PC-3 (cell line): ENCODE data around the gene EMILIN3. TPM values are rescaled to one million over a fixed set of nuclear protein-coding genes. Genes with fewer than 3 reads are reported as not detected.
A peak's percentile ranks its signal among the peaks of the same experiment; 100 is the strongest.

Experiments used
- ATAC-seq: fragments of 200-7000 bp; cut with Tn5 transposase; 2 replicates; pipeline ENCODE4 v1.9.1; 2020; ENCODE audit warnings: mild to moderate bottlenecking, moderate library complexity
- BruUV-seq: library from RNA; stranded (reverse); fragments of 400-500 nt; replicated peaks from 2 replicates; lab custom pipeline; 2021; lab: Mats Ljungman, UMichigan
- CTCF ChIA-PET: fragments of 300-600 bp; sonication (Branson Sonifier 250); formaldehyde crosslinking; loops from one replicate; lab custom pipeline; 2022; ENCODE audit warnings: antibody characterized with exemption; lab: Charles Lee
- POLR2A ChIA-PET: fragments of 300-600 bp; sonication (Branson Sonifier 250); formaldehyde crosslinking; loops from one replicate; lab custom pipeline; 2022; ENCODE audit warnings: antibody characterized with exemption; ENCODE audit not compliant: unreplicated experiment; lab: Charles Lee
- DNase-seq: peaks from one replicate; pipeline ENCODE4 v3.0.0-alpha.2; 2015
- H2AFZ ChIP-seq: fragments of 300-600 bp; sonication (generic); 2 replicates; pipeline ENCODE4 v1.6.0; 2016; ENCODE audit warnings: antibody characterized with exemption, low read length
- H3F3A ChIP-seq: fragments of 300-600 bp; sonication (generic); one replicate; pipeline ENCODE4 v1.6.0; 2017; ENCODE audit warnings: antibody characterized with exemption, low read length, control low read depth, mild to moderate bottlenecking; ENCODE audit not compliant: unreplicated experiment
- H3K27ac ChIP-seq: fragments of 300-600 bp; sonication (generic); 2 replicates; pipeline ENCODE4 v1.5.1; 2016; ENCODE audit warnings: mild to moderate bottlenecking, low read length
- H3K27me3 ChIP-seq: fragments of 300-600 bp; sonication (generic); 2 replicates; pipeline ENCODE4 v1.6.1; 2016; ENCODE audit warnings: low read length, mixed read lengths
- H3K36me3 ChIP-seq: fragments of 300-600 bp; sonication (generic); 2 replicates; pipeline ENCODE4 v1.6.1; 2016; ENCODE audit warnings: low read depth, mixed run types, low read length, mixed read lengths
- H3K4me1 ChIP-seq: fragments of 300-600 bp; sonication (generic); 2 replicates; pipeline ENCODE4 v1.5.1; 2016; ENCODE audit warnings: low read length; ENCODE audit not compliant: insufficient read depth
- H3K4me2 ChIP-seq: fragments of 300-600 bp; sonication (generic); 2 replicates; pipeline ENCODE4 v1.6.0; 2016; ENCODE audit warnings: low read length
- H3K4me3 ChIP-seq: fragments of 300-600 bp; sonication (generic); 2 replicates; pipeline ENCODE4 v1.5.1; 2016; ENCODE audit warnings: mild to moderate bottlenecking, low read length, mixed read lengths
- H3K79me2 ChIP-seq: fragments of 300-600 bp; sonication (generic); 2 replicates; pipeline ENCODE4 v1.6.1; 2017; ENCODE audit warnings: low read length, mixed read lengths
- H3K9ac ChIP-seq: fragments of 300-600 bp; sonication (generic); 2 replicates; pipeline ENCODE4 v1.6.0; 2016; ENCODE audit warnings: mild to moderate bottlenecking, low read length
- H3K9me2 ChIP-seq: fragments of 300-600 bp; sonication (generic); replicated peaks from 2 replicates; pipeline ENCODE4 v1.6.1; 2016; ENCODE audit warnings: mixed run types, low read length, mixed read lengths
- H3K9me3 ChIP-seq: fragments of 300-600 bp; sonication (generic); 2 replicates; pipeline ENCODE4 v1.6.1; 2016; ENCODE audit warnings: low read length, mixed read lengths
- H4K20me1 ChIP-seq: fragments of 300-600 bp; sonication (generic); 2 replicates; pipeline ENCODE4 v1.6.1; 2016; ENCODE audit warnings: low read length, mixed read lengths
- CTCF ChIP-seq: fragments of 300-600 bp; sonication (generic); conservative IDR thresholded peaks from 2 replicates; pipeline ENCODE4 v1.5.1; 2017; ENCODE audit warnings: antibody characterized with exemption, low read depth, mild to moderate bottlenecking, low read length
- EZH2 ChIP-seq: fragments of 300-600 bp; sonication (generic); IDR thresholded peaks from one replicate; pipeline ENCODE4 v1.6.1; 2017; ENCODE audit warnings: antibody characterized with exemption, mild to moderate bottlenecking, low read length; ENCODE audit not compliant: unreplicated experiment
- EZH2phosphoT487 ChIP-seq: fragments of 300-600 bp; sonication (generic); IDR thresholded peaks from 2 replicates; pipeline ENCODE4 v1.6.1; 2018; ENCODE audit warnings: mild to moderate bottlenecking, antibody characterized with exemption, low read length, borderline replicate concordance
- intact Hi-C: fragments of 100-400 bp; cut with micrococcal nuclease; formaldehyde crosslinking; loops from 2 replicates; pipeline ENCODE4 v1.9.0; 2023
- total RNA-seq: library from RNA; depleted of rRNA; stranded (reverse); fragments of >200 nt; gene quantifications from 2 replicates; pipeline ENCODE4 v1.2.3, GENCODE V29; 2014

EMILIN3 gene
- total RNA-seq, 1 experiment from 2014 or later, result not detected

- no peaks in the 10 kb centered on the region for H3F3A ChIP-seq
- H3K27me3 ChIP-seq, result peaks cover 35% of the 10 kb centered on the region
- intact Hi-C loops, result no loop called here
- POLR2A ChIA-PET, result no interaction called here
- DNase-seq, result no peak
- no TSS peak for BruUV-seq
- TF ChIP-seq EZH2, result no peak
- no peak for TF ChIP-seq EZH2phosphoT487
- no peak for TF ChIP-seq CTCF
- CTCF ChIA-PET, result no interaction called here
- no peak overlapping the region for H2AFZ ChIP-seq
- no peaks in the 10 kb centered on the region for H3K9me2 ChIP-seq
- no peaks in the 10 kb centered on the region for H3K36me3 ChIP-seq
- H4K20me1 ChIP-seq, result no peaks in the 10 kb centered on the region
- no peak overlapping the region for H3K27ac ChIP-seq
- H3K4me3 ChIP-seq, result no peak overlapping the region
- no peaks in the 10 kb centered on the region for H3K79me2 ChIP-seq
- no peaks in the 10 kb centered on the region for H3K9me3 ChIP-seq
- H3K9ac ChIP-seq, result no peak overlapping the region
- H3K4me2 ChIP-seq, result no peak overlapping the region
- ATAC-seq, result peak; percentile 22
- H3K4me1 ChIP-seq, result no peaks in the 10 kb centered on the region
Measured at GRCh38 chr20:41364236-41364855, 2.3 kb downstream of the EMILIN3 start.

- Histone ChIP-seq H3K9me3 (no peaks in the 10 kb centered on the region), H4K20me1 (no peaks in the 10 kb centered on the region), H3K4me2 (no peak overlapping the region), H3K9ac (no peak overlapping the region), H3K79me2 (no peaks in the 10 kb centered on the region), H3K4me3 (no peak overlapping the region), H3F3A (no peaks in the 10 kb centered on the region), H3K27me3 (peaks cover 35% of the 10 kb centered on the region), H3K4me1 (no peaks in the 10 kb centered on the region), H3K9me2 (no peaks in the 10 kb centered on the region), H3K27ac (no peak overlapping the region), H2AFZ (no peak overlapping the region), H3K36me3 (no peaks in the 10 kb centered on the region)
- intact Hi-C loops, result no loop called here
- ChIA-PET CTCF (no interaction called here), POLR2A (no interaction called here)
- DNase-seq, result no peak
- no peak for ATAC-seq
- no TSS peak for BruUV-seq
- no peak for TF ChIP-seq EZH2phosphoT487
- no peak for TF ChIP-seq CTCF
Measured at GRCh38 chr20:41363601-41364000, 3.0 kb downstream of the EMILIN3 start.

GRCh38 chr20:41362748-41363140, 3.9 kb downstream of the EMILIN3 start:
- H3K9me2 ChIP-seq, result no peaks in the 10 kb centered on the region
- CTCF ChIA-PET, result no interaction called here
- no peak overlapping the region for H2AFZ ChIP-seq
- no peak overlapping the region for H3K4me3 ChIP-seq
- H3K79me2 ChIP-seq, result no peaks in the 10 kb centered on the region
- H3K9me3 ChIP-seq, result no peaks in the 10 kb centered on the region
- ATAC-seq (no peak), DNase-seq (no peak)
- POLR2A ChIA-PET, result no interaction called here
- no peaks in the 10 kb centered on the region for H4K20me1 ChIP-seq
- H3K27me3 ChIP-seq, result peaks cover 34% of the 10 kb centered on the region
- H3K27ac ChIP-seq, result no peak overlapping the region
- intact Hi-C loops, result no loop called here
- H3K4me1 ChIP-seq, result no peaks in the 10 kb centered on the region
- H3K9ac ChIP-seq, result no peak overlapping the region
- TF ChIP-seq EZH2phosphoT487, result no peak
- no peak for TF ChIP-seq EZH2
- TF ChIP-seq CTCF, result no peak
- BruUV-seq, result no TSS peak
- H3F3A ChIP-seq, result no peaks in the 10 kb centered on the region
- no peak overlapping the region for H3K4me2 ChIP-seq
- H3K36me3 ChIP-seq, result peaks cover under 1% of the 10 kb centered on the region; the same call in 1 of the 2 replicates
